Endothelial cell of umbilical vein (primary cell): ENCODE measurements around the gene PYY. TPM values are rescaled to one million over a fixed set of nuclear protein-coding genes. Genes with fewer than 3 reads are reported as not detected.

Experiments used
- BruUV-seq: library from RNA; stranded (reverse); fragments of 400-500 nt; replicated peaks from 2 replicates; lab custom pipeline; 2021; lab: Mats Ljungman, UMichigan
- CTCF ChIA-PET: fragments of 300-600, 350-600 bp; sonication (Branson Sonifier 250); formaldehyde crosslinking; loops from one replicate; lab custom pipeline; 2021; ENCODE audit warnings: antibody characterized with exemption, inconsistent platforms; lab: Charles Lee
- POLR2A ChIA-PET: fragments of 300-600, 350-600 bp; sonication (Branson Sonifier 250); formaldehyde crosslinking; loops from one replicate; lab custom pipeline; 2021; ENCODE audit warnings: antibody characterized with exemption, inconsistent platforms; lab: Charles Lee
- DNase-seq: peaks from one replicate; pipeline ENCODE4 v3.0.0-alpha.2; 2011; ENCODE audit warnings: low read depth, low spot score
- FAIRE-seq: peaks from 2 replicates; lab custom pipeline; 2011; peaks lifted over from hg19 to GRCh38; lab: Jason Lieb, UNC
- H2AFZ ChIP-seq: 2 replicates; pipeline ENCODE4 v1.6.0; 2012; ENCODE audit warnings: low read depth, low read length, control low read depth, inconsistent platforms
- H3K27ac ChIP-seq: 2 replicates; pipeline ENCODE4 v1.5.1; 2011; ENCODE audit warnings: low read depth, mild to moderate bottlenecking, control low read depth, low read length, moderate library complexity; ENCODE audit not compliant: insufficient read depth
- H3K27me3 ChIP-seq, 2 experiments: 2 replicates each; pipeline versions ENCODE4 v1.6.0 to v1.6.1; 2011; ENCODE audit warnings: low read length in 2 of 2, mixed read lengths in 1 of 2; ENCODE audit not compliant: control insufficient read depth in 2 of 2, insufficient read depth in 2 of 2
- H3K36me3 ChIP-seq, 2 experiments: 2 replicates in 1 of 2; 3 replicates in 1 of 2; pipeline ENCODE4 v1.5.1; 2011; ENCODE audit warnings: low read length in 2 of 2, mild to moderate bottlenecking in 1 of 2, moderate library complexity in 1 of 2; ENCODE audit not compliant: control insufficient read depth in 2 of 2, insufficient read depth in 2 of 2; ENCODE audit errors: extremely low read depth in 1 of 2
- H3K4me1 ChIP-seq: 3 replicates; pipeline ENCODE4 v1.5.1; 2011; ENCODE audit warnings: mild to moderate bottlenecking, low read length; ENCODE audit not compliant: control insufficient read depth, insufficient read depth; ENCODE audit errors: extremely low read depth
- H3K4me2 ChIP-seq: 2 replicates; pipeline ENCODE4 v1.6.1; 2011; ENCODE audit warnings: low read length, control low read depth, mixed read lengths; ENCODE audit not compliant: insufficient read depth
- H3K4me3 ChIP-seq, 3 experiments: fragments of 200-600 bp in 1 of 3; sonication (generic), shearing (Covaris generic) in 1 of 3; replicated peaks in 1 of 3; 2 replicates each; pipeline ENCODE4 v1.5.1; 2011 to 2016; ENCODE audit warnings: control low read depth in 3 of 3, low read length in 3 of 3, mild to moderate bottlenecking in 2 of 3, inconsistent platforms in 1 of 3, low read depth in 1 of 3, moderate library complexity in 1 of 3; ENCODE audit not compliant: insufficient read depth in 1 of 3
- H3K79me2 ChIP-seq: 2 replicates; pipeline ENCODE4 v1.6.0; 2012; ENCODE audit warnings: low read length, inconsistent platforms; ENCODE audit not compliant: control insufficient read depth, insufficient read depth
- H3K9ac ChIP-seq: replicated peaks from 2 replicates; pipeline ENCODE3; 2011; ENCODE audit warnings: low read length, control low read depth; ENCODE audit not compliant: insufficient read depth; ENCODE audit errors: extremely low read depth
- H3K9me1 ChIP-seq: replicated peaks from 3 replicates; pipeline ENCODE4 v1.6.0; 2011; ENCODE audit warnings: mild to moderate bottlenecking, low read length; ENCODE audit not compliant: control insufficient read depth, insufficient read depth; ENCODE audit errors: extremely low read depth
- H3K9me3 ChIP-seq: replicated peaks from 2 replicates; pipeline ENCODE4 v1.5.1; 2012; ENCODE audit warnings: low read length, inconsistent platforms; ENCODE audit not compliant: control insufficient read depth, insufficient read depth
- H4K20me1 ChIP-seq: replicated peaks from 2 replicates; pipeline ENCODE3; 2011; ENCODE audit warnings: mild to moderate bottlenecking, low read length; ENCODE audit not compliant: control insufficient read depth, insufficient read depth; ENCODE audit errors: extremely low read depth
- CTCF ChIP-seq, 2 donors: IDR thresholded peaks; 1 replicate in 1 of 2; 2 replicates in 1 of 2; pipeline ENCODE4 v1.5.1; 2011; ENCODE audit warnings: low read length in 2 of 2, mild to moderate bottlenecking in 2 of 2, moderate library complexity in 2 of 2, control low read depth in 1 of 2, inconsistent platforms in 1 of 2, low read depth in 1 of 2; ENCODE audit not compliant: insufficient read depth in 1 of 2; ENCODE audit errors: extremely low read depth in 1 of 2
- EZH2 ChIP-seq: IDR thresholded peaks from 2 replicates; pipeline ENCODE4 v1.6.1; 2012; ENCODE audit warnings: borderline replicate concordance, low read depth, mild to moderate bottlenecking, moderate library complexity, low read length, inconsistent platforms; ENCODE audit not compliant: severe bottlenecking
- FOS ChIP-seq: IDR thresholded peaks from 2 replicates; pipeline ENCODE4 v1.6.1; 2011; ENCODE audit warnings: mild to moderate bottlenecking, low read length, moderate library complexity, borderline replicate concordance; ENCODE audit not compliant: insufficient read depth
- GATA2 ChIP-seq: IDR thresholded peaks from 2 replicates; pipeline ENCODE4 v1.7.0; 2011; ENCODE audit warnings: low read depth, mild to moderate bottlenecking, moderate library complexity, mixed read lengths, low read length; ENCODE audit not compliant: insufficient read length, insufficient read depth
- JUN ChIP-seq: IDR thresholded peaks from 2 replicates; pipeline ENCODE4 v1.6.1; 2011; ENCODE audit warnings: borderline replicate concordance, low read depth; ENCODE audit not compliant: insufficient read length, insufficient read depth
- MYC ChIP-seq: IDR thresholded peaks from one replicate; pipeline ENCODE4 v1.6.1; 2011; ENCODE audit warnings: mild to moderate bottlenecking, low read depth, low read length
- POLR2A ChIP-seq: IDR thresholded peaks from 2 replicates; pipeline ENCODE4 v1.6.1; 2012; ENCODE audit warnings: low read depth, mild to moderate bottlenecking, control low read depth, low read length
- POLR2AphosphoS5 ChIP-seq: IDR thresholded peaks from 2 replicates; pipeline ENCODE4 v1.6.1; 2012; ENCODE audit warnings: low read depth, mild to moderate bottlenecking, control low read depth, low read length, moderate library complexity; ENCODE audit not compliant: insufficient read depth
- dilution Hi-C: fragments of 300-500 bp; cut with MboI; formaldehyde crosslinking; loops from one replicate; pipeline ENCODE4 v1.15.0; 2019; ENCODE audit warnings: low sequenced_read_pairs; ENCODE audit not compliant: extremely low pct_ligation_motif_present
- intact Hi-C: fragments of 100-400 bp; cut with micrococcal nuclease; formaldehyde crosslinking; loops from one replicate; pipeline ENCODE4 v1.10.0; 2022
- polyA plus RNA-seq, 4 experiments: library from polyadenylated mRNA; depleted of rRNA in 3 of 4; stranded (reverse) in 3 of 4; unstranded in 1 of 4; fragments of >200 nt; gene quantifications; 2 replicates each; pipeline versions ENCODE4 v1.2.1 to v1.2.3, GENCODE V29; 2011 to 2012; ENCODE audit warnings: missing spikeins in 1 of 4
- total RNA-seq: library from RNA; stranded (reverse); gene quantifications from 2 replicates; pipeline ENCODE4 v1.2.3, GENCODE V29; 2021
- TF ChIP-seq, protein P1 (sequence below): IDR thresholded peaks from 2 replicates; pipeline ENCODE4 v1.6.1; 2011; ENCODE audit not compliant: insufficient read depth, insufficient read length

Gene PYY
- total and polyA plus RNA-seq, 2 donors (not counting 3 experiments of a cell fraction or from before 2014, with no cell fraction given) = not detected

- TF ChIP-seq, protein P1, sequence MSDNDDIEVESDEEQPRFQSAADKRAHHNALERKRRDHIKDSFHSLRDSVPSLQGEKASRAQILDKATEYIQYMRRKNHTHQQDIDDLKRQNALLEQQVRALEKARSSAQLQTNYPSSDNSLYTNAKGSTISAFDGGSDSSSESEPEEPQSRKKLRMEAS = no peak
- TF ChIP-seq EZH2 = no peak
- TF ChIP-seq JUN = no peak
- TF ChIP-seq POLR2AphosphoS5 = no peak
- no peak for TF ChIP-seq CTCF (IDR thresholded peaks at IDR 0.05; ENCODE audit: extremely low read depth in 1 of 2, insufficient read depth in 1 of 2, low read depth in 1 of 2, low read length in 2 of 2)
- no peak for TF ChIP-seq FOS
- no peak for TF ChIP-seq MYC
- no peak for TF ChIP-seq POLR2A
- TF ChIP-seq GATA2 = no peak
- Histone ChIP-seq H3K27ac (no peak overlapping the region), H3K9me3 (no peaks in the 10 kb centered on the region), H2AFZ (no peak overlapping the region), H3K36me3 (no peaks in the 10 kb centered on the region), H3K9me1 (no peaks in the 10 kb centered on the region), H3K4me1 (no peaks in the 10 kb centered on the region), H3K27me3 (peaks cover 17% of the 10 kb centered on the region in 2 experiments), H3K4me2 (no peak overlapping the region), H3K4me3 (no peak overlapping the region), H4K20me1 (no peaks in the 10 kb centered on the region), H3K79me2 (no peaks in the 10 kb centered on the region), H3K9ac (no peak overlapping the region)
- intact Hi-C loops = no loop called here
- dilution Hi-C loops = no loop called here
- BruUV-seq = no TSS peak
- POLR2A ChIA-PET = no interaction called here
- CTCF ChIA-PET = no interaction called here
- no peak for DNase-seq
- FAIRE-seq = no peak
Observed at GRCh38 chr17:43976963-43977837, 23.5 kb upstream of the PYY start.
